GM18907 (cell line): ENCODE results near the gene FARS2.

ENCODE experiments used
- ATAC-seq: cut with Tn5 transposase; IDR thresholded peaks from one replicate; pipeline ENCODE4 v1.9.1; 2021; ENCODE audit warnings: mild to moderate bottlenecking, moderate library complexity; ENCODE audit not compliant: unreplicated experiment

Gene FARS2

GRCh38 chr6:5497896-5498578 is 236.7 kb downstream of the FARS2 start:
- no peak for ATAC-seq

GRCh38 chr6:5498579-5498899 is 237.2 kb downstream of the FARS2 start:
- no peak for ATAC-seq

- ATAC-seq: no peak
Observed at GRCh38 chr6:5499644-5500306, 238.5 kb downstream of the FARS2 start.

GRCh38 chr6:5501837-5502236 is 240.5 kb downstream of the FARS2 start:
- ATAC-seq: no peak

GRCh38 chr6:5504078-5504477 is 242.8 kb downstream of the FARS2 start:
- ATAC-seq: no peak

GRCh38 chr6:5506149-5506548 is 244.8 kb downstream of the FARS2 start:
- ATAC-seq: peak; percentile 31

- ATAC-seq: peak; percentile 39
Observed at GRCh38 chr6:5506597-5506996, 245.3 kb downstream of the FARS2 start.

GRCh38 chr6:5507131-5507681 is 245.9 kb downstream of the FARS2 start:
- ATAC-seq: peak; percentile 94

GRCh38 chr6:5509106-5509505 is 247.8 kb downstream of the FARS2 start:
- ATAC-seq: no peak

GRCh38 chr6:5510331-5511133 is 249.2 kb downstream of the FARS2 start:
- ATAC-seq: no peak

- ATAC-seq: no peak
Observed at GRCh38 chr6:5511954-5512353, 250.6 kb downstream of the FARS2 start.

- ATAC-seq: no peak
Observed at GRCh38 chr6:5512422-5512821, 251.1 kb downstream of the FARS2 start.

- no peak for ATAC-seq
Observed at GRCh38 chr6:5513408-5513807, 252.1 kb downstream of the FARS2 start.

- ATAC-seq: no peak
Observed at GRCh38 chr6:5514353-5514752, 253.0 kb downstream of the FARS2 start.

- ATAC-seq: no peak
Observed at GRCh38 chr6:5515200-5515599, 253.9 kb downstream of the FARS2 start.

GRCh38 chr6:5516036-5516435 is 254.7 kb downstream of the FARS2 start:
- no peak for ATAC-seq

GRCh38 chr6:5517796-5518195 is 256.5 kb downstream of the FARS2 start:
- ATAC-seq: no peak

GRCh38 chr6:5518936-5519491 is 257.7 kb downstream of the FARS2 start:
- no peak for ATAC-seq

GRCh38 chr6:5520796-5521195 is 259.5 kb downstream of the FARS2 start:
- no peak for ATAC-seq

- no peak for ATAC-seq
Observed at GRCh38 chr6:5521322-5521721, 260.0 kb downstream of the FARS2 start.

GRCh38 chr6:5522147-5522546 is 260.8 kb downstream of the FARS2 start:
- no peak for ATAC-seq
